CD4-positive, alpha-beta T cell treated with Interleukin-6 at 100 ng/mL for 8 hours (primary cell): Measurements from ENCODE around the gene TPRX2.
"Not testable (repeated sequence)": the region's sequence is repeated elsewhere in the genome, so short reads cannot be mapped to it uniquely, and the experiment has no call there.

Source experiments
- DNase-seq: peaks from one replicate; pipeline ENCODE4 v3.0.0-alpha.2; 2020; ENCODE audit warnings: mixed read lengths, low spot score

The TPRX2 gene

DNA sequence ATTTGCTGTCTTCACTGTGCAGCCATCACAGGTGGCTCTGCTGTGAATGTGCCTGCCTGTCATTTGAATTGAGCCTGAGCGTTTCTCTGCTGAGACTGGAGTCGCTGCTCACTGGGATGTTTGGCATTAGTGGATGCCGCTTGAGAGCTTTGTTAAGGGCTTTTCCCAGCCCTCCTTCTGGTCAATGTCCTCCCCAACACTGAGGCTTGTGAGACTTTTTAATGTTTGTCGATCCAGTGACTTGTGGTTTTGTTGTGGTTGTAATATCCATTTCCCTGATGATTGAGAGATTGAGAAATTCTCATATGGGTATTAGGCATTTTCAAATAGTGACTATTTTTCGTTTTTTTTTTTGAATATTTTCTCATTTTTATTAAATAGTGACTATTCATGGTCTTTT lies 2.6 kb downstream of the TPRX2 start:
- DNase-seq, result no peak

DNA sequence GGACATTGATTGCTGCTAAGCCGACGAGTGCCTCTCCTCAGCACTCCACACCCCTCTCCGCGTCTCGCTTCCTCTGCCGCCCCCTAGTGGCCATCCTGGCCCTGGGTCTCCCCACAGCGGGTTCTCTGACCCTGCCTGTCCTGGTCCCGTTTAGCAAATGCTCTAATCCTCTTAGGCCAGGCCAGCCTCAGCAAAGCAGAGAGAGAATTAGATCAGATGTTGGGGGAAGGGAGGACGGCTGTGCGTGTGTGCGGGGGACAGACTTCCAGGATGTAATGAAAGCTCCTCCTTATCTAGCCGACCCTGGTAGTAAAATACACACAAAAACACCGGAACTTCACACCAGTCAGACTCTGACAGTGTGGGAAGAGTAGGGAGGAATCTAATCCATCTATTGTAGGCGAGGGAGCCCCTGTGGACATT lies 4.5 kb downstream of the TPRX2 start:
- peak; percentile 72 for DNase-seq

DNA sequence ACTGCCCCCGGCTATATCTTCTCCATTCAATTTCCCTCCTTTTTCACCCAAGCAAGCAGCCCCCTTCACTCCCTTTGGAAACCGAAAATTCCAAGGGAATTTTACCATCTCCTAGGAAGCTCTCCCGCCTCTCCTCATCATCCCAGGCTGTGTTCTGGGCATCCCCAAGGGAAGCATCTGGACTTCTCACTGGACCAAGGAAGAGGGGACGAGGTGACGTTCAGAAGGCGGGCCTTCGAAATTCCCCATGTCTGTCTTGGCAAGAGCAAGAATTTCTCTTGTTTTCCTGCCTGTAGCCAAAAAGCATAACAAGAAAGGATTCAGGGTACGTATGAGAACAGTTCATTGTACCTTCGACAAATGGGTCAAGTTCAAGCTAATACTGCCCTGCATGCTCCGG lies 6.1 kb downstream of the TPRX2 start:
- no peak for DNase-seq

DNA sequence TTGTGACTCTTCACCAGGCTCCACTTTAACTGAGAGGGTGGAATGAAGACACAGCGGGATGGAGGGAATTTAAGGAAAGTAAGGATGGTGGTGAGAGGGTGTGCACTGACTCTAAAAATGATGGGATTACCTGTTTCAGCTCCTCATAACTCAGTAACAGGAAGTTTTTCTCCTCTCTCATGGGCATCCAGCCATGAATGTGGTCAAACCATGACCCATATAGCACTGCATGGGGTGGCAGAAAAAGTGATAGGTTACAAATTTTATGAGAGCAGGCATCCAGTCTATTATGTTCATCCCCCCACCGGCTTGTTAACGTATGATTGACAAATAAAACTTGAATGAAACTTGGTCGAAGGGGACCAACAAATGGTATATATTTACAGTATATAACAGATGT lies 19.9 kb downstream of the TPRX2 start:
- no peak for DNase-seq

DNA sequence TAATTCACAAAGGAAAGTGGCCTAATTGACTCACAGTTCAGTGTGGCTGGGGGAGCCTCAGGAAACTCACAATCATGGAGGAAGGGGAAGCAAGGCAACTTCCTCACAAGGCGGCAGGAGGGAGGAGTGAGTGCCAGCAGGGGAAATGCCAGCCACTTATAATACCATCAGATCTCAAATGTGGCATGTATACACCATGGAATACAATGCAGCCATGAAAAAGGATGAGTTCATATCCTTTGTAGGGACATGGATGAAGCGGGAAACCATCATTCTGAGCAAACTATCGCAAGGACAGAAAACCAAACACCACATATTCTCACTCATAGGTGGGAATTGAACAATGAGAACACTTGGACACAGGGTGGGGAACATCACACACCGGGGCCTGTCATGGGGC lies 20.4 kb downstream of the TPRX2 start:
- not testable (repeated sequence) for DNase-seq

DNA sequence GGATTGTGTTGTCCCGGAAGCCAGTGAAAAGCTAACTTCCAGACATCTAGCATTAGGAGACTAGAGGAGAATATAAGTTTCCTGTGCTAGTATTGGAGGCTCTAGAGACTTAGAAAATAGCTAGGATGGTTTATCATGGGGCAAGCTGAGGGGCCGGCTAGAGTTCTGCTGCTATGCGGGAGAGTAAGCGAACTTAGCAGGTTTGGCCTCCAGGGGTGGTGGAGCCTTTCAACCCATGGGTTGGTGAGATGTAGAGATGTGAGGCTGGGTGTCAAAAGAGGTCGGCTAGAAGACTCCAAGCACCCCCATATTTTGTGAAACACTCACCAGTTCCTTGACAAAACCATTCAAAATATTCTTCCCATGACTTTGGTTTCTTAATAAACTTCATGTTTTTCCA lies 22.7 kb downstream of the TPRX2 start:
- no peak for DNase-seq

DNA sequence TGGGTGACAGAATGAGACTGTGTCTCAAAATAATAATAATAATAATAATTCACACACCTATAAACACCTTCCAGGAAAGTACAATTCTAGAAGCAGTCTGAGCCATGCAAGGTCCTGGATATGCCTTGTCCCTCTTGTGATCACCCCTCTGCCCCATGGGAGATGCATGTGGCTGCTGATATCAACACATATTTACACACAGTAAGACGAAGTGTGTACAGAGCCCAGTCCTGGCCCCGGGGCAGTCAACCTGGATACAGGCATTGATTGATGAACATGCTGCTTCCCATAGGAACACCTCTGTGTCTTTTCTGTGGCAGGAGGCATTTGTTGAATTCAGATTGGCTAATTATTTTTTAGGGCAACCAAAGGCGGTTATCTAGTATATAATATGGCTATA lies 23.9 kb downstream of the TPRX2 start:
- DNase-seq, result no peak

DNA sequence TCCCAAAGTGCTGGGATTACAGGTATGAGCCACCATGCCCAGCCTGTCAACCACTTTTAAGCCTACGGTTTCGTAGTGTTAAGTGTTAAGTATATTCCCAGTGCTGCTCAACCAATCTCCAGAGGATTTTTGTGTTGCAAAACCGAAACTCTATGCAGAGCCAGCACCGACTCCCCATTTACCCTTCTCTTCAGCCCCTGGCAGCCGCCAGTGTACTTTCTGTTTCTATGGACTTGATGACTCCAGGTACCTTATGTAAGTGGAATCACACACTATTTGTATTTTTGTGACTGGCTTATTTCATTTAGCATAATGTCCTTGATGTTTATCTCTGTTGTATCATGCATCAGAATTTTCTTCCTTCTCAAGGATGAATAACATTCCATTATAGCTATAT lies 26.0 kb downstream of the TPRX2 start:
- no peak for DNase-seq

DNA sequence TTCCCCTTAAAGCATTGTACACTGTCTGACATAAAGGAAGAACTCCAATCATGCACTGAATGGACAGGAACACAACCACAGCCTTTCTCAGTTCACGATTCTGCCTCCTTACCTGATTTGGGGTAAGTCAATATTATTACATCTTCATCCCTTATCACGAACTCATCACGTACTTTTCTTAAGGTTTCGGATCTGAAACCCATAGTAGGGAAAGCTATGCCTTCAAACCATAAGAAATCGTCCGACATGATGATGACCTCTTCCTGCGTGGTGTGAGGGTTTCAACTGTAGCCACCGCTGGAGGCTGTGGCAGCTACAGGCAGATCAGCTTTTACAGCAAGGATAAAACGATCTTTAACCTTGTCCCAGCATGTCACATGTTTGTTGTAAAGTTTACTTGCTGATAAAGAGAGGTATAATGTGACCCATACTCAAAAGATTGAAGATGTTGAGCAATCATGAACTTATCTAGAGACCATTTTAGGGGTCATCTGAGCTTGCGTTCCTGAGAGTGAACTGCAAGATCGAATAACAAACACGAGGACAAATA lies 27.1 kb downstream of the TPRX2 start, which contains the start of gene SULT2A1:
SULT2A1 (minus strand) TSS at position 306 of the 550 bp plus-strand sequence; CDS start at position 248, 58 bp downstream.
- DNase-seq, result no peak

DNA sequence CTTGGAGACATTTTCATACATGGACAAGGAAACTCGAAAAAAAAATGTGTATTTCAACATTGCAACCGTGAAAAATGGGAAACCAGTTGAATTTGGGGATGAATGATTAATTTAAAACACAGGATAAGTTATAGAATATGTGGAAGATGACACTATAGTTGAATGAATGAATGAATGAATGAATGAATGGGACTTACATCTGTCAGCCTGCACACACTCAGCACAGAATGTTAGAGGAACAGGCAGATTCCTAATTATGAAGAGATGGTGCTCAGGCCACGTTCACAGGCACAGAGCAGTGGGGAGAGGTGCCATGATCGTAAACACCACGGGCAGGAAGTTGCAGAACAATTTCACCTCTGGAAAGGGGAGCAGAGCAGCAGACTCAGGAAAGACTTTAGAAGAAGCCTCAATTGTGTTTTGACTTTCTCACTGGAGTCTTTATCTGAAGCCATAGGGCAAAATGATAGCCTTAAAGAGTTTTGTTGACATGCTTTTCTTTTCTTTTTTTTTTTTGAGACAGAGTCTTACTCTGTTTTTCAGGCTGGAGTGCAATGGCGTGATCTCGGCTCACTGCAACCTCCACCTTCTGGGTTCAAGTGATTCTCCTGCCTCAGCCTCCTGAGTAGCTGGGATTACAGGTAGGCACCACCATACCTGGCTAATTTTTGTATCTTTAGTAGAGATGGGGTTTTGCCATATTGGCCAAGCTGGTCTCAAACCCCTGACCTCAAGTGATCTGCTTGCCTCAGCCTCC lies 32.0 kb downstream of the TPRX2 start:
- DNase-seq, result no peak

DNA sequence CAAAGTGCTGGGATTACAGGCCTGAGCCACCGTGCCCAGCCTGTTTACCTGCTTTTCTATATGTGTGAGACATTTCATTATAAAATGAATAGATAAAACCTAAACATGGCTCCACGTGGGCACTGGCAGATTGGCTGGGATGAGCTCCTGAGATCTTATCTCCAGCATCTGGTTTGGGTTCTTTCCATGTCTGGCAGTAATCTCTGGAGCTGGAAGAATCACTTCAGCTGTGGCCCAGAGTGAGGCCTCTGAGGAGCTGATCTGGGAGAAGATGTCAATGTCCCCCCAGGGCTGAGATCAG lies 32.5 kb downstream of the TPRX2 start:
- DNase-seq, result no peak

DNA sequence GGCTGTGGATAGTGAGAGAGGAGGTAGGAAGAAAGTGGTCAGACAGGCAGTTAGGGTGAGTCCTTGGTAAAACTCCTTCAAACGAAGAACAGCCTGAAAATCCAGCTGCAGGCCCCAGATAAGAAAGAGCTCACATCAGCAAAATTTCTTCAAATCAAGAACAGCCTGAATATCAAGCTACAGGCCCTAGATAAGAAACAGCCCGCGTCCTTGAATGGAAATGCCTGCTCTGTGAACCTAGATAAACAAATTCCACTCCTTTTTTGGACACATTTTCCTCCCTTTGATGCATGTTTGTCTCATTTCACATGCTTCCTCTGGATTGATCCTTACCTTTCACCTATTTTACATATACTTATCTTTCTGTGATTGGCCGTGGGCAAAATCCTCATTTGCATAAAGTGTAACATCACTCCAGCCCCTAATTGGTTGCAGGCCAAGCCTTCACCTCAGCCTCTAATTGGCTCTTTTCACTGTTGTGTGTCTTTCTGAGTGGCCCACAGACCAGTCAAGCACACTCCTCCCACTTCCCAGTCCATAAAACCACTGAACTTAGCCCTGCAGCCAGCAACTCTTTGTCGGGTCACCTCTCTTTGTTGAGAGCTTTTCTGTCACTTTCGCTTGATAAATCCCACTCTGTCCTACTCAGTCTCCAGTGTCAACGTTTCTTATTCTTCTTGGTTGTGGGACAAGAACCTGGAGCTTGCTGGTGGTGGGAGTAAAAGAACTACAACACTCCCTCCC lies 33.1 kb downstream of the TPRX2 start:
- no peak for DNase-seq

DNA sequence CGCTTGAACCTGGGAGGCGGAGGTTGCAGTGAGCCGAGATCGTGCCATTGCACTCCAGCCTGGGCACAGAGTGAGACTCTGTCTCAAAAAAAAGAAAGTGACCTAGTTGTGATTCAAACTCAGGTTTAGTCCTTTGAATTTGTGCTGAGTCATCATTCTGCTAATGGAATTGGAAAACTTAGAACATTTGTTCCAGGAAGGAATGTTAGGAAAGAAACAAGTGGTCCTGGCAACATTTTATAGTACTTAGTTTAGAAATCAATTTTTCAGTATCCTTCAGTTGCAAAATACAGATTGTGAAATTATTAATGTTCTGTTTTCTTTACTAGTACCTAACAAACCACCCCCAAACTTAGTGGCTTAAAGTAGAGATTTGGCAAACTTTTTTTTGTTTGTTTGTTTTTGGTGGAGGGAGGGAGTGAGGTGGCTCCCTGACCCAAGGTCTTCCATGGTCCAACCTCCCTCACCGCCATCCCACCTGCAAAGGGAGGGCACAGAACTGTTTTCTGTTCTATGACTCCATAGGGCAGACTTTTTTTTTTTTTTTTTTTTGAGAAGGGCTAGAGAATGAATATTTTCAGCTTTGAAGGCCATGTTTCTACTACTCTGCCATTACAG lies 36.2 kb downstream of the TPRX2 start:
- no peak for DNase-seq

DNA sequence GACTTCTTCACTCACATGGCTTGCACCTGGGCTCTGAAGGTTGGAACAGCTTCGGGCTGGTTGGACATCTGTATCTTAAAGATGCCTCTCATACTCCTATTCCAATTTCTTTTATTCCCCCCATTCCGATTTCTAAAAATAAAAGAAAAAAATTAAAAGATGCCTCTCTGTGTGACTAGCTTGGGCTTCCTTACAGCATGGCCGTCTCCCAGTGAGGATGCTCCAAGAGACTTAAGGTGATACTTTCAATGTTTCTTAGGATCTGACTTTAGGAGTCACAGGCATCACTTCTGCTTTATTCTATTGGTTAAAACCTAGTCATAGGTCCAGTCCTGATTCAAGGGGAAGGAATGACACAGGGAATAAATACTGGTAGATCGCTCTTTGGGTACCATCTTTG lies 37.0 kb downstream of the TPRX2 start:
- no peak for DNase-seq

DNA sequence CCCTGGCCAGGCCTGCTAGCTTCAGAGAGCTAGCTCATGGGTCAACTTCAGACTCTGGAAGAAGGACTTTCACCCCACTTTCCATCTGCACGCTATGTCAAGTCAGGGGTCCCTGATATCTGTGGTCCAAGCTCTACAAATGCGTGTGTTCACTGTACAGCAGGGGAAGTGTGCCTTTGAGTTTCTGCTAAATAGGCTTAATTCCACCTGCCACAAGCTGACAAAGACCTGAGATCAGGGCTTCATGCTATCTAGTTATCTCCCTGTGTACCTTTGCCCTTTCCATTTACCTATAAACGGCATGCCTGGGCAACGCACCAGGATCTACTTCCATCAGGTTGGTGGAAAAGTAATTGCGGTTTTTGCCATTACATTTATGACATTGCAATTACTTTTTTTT lies 37.7 kb downstream of the TPRX2 start:
- no peak for DNase-seq

DNA sequence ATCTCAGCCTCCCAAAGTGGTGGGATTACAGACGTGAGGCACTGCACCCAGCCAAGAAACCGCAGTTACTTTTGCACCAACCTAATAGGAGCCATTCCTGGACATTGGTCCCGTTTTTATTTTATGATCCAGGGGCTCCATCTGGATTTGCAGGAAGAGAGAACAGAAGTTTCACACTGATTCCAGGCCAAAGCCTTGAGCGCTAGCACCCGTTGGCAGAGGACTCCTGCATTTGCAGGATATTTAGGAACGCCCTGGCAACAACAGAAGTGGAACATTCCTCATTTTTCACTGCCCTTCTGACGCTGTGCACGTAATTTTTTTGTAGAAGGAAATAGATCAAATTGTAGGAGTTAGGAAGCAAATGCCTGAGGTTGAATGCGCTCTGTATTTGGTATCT lies 38.8 kb downstream of the TPRX2 start:
- no peak for DNase-seq

DNA sequence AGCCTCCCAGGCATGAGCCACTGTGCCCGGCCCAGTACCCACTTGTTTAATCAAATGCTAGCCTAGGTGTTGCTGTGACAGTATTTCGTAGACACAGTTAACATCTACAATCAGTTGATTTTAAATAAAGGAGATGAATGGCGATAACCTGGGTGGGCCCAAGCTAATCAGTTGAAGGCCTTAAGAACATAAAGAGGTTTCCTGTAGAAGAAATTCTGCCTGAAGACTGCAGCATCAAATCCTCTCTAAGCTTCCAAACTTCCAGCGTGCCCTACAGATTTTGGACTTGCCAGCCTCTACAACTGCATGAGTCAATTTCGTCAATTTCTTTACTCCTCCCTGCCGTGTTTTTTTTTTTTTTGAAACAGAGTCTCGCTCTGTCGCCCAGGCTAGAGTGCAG lies 40.3 kb downstream of the TPRX2 start:
- no peak for DNase-seq

DNA sequence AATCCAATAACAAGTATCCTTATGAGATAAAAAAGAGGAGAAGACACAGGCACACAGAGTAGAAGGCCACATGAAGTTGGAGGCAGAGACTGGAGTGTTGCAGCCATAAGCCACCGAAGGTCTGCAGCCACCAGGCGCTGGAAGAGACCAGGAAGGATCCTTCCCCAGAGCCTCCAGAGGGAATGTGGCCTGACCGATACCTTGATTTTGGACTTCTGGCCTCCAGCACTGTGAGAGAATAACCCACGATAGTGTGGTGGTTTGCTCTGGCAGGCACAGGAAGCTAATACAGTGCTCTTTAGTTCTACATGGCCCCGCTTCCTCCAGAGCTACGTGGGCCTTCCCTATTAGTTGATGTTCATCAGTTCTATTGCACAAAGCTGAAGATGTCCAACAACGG lies 42.3 kb downstream of the TPRX2 start:
- no peak for DNase-seq

DNA sequence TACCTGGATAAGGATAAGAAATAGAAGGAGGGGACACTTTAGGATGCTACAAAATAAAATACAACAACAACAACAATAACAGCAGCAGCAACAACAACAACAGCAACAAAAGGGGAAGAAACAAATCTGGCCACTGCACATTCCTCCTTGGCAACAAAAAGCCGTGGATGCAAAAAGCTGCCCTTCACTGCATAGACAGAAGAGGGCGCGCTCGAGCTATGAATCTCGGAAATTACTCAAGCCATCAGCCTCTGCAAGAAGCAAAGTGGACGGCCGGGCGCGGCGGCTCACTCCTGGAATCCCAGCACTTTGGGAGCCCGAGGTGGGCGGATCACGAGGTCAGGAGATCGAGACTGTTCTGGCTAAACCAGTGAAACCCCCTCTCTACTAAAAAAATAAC lies 50.3 kb downstream of the TPRX2 start:
- not testable (repeated sequence) for DNase-seq

DNA sequence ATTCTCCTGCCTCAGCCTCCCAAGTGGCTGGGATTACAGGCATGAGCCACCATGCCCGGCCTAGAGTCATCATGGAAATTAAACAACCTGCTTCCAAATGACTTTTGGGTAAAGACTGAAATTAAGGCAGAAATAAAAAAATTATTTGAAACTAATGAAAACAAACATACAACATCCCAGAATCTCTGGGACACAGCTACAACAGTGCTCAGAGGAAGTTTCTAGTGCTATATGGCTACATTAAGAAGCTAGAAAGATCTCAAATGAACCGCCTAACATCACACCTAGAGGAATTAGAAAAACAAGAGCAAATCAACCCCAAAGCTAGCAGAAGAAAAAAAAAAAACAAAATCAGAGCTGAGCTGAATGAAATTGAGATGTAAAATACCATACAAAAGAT lies 51.2 kb downstream of the TPRX2 start:
- not testable (repeated sequence) for DNase-seq
